ENCODE measurements around the gene RSPO4. TPM values are rescaled to one million over a fixed set of nuclear protein-coding genes. Genes with fewer than 3 reads are reported as not detected.

The RSPO4 gene
- total RNA-seq, 2 donors from 2014 or later: 3.8 to 7.6 TPM

DNA sequence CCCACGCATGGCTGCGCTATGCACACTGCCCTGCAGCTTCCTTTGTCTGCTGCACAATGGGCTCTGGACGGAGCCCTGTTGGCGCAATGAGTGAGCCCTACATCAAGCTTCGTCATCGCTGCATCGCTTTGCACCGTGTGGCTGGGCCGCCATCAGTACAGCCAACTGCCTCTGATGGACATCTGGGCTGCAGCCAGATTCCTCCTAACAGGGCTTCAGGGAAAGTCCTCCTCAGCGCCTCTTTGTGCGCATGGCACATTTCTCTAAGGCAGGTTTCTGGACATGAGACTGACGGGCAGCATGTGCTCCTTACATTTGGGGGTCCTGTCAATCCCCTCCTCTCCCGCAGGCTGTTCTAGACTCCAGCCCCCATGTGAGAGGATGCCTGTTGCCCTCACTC lies 56.3 kb downstream of the RSPO4 start:
- TF ChIP-seq, protein P1, sequence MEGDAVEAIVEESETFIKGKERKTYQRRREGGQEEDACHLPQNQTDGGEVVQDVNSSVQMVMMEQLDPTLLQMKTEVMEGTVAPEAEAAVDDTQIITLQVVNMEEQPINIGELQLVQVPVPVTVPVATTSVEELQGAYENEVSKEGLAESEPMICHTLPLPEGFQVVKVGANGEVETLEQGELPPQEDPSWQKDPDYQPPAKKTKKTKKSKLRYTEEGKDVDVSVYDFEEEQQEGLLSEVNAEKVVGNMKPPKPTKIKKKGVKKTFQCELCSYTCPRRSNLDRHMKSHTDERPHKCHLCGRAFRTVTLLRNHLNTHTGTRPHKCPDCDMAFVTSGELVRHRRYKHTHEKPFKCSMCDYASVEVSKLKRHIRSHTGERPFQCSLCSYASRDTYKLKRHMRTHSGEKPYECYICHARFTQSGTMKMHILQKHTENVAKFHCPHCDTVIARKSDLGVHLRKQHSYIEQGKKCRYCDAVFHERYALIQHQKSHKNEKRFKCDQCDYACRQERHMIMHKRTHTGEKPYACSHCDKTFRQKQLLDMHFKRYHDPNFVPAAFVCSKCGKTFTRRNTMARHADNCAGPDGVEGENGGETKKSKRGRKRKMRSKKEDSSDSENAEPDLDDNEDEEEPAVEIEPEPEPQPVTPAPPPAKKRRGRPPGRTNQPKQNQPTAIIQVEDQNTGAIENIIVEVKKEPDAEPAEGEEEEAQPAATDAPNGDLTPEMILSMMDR (conservative IDR thresholded peaks at IDR 0.05): no peak
- H3K9me3 Mint-ChIP-seq: peaks cover 11% of the 10 kb centered on the region

GRCh38 chr20:944774-945410 lies 57.2 kb downstream of the RSPO4 start:
- H3K27ac ChIP-seq (ENCODE audit: low read depth, low read length): no peak overlapping the region
- Mint-ChIP-seq H3K9me3 (peaks cover 11% of the 10 kb centered on the region), H3K4me1 (peaks cover 24% of the 10 kb centered on the region), H3K4me3 (peak overlapping the region; percentile 35), H3K36me3 (ENCODE audit: low read depth) (peaks cover 4% of the 10 kb centered on the region), H3K27me3 (ENCODE audit: insufficient read depth) (peaks cover 32% of the 10 kb centered on the region), H3K27ac (peak overlapping the region; percentile 92)
- H3K27me3 ChIP-seq (ENCODE audit: control insufficient read depth, insufficient read depth, low read length, poor library complexity, severe bottlenecking): no peaks in the 10 kb centered on the region
- TF ChIP-seq, protein P1 (conservative IDR thresholded peaks at IDR 0.05): no peak
- 80 to 87% methylated on average over 9 to 13 of the region's 13 CpGs for WGBS, 2 experiments (ENCODE audit: insufficient coverage in 1 of 2, insufficient read length in 1 of 2)
- DNase-seq: peak; percentile 62
- no peak overlapping the region for H3K9ac ChIP-seq (ENCODE audit: extremely low read depth, low read length, poor library complexity, severe bottlenecking)
- no peaks in the 10 kb centered on the region for H3K9me3 ChIP-seq (ENCODE audit: control insufficient read depth, low read length)
- no peaks in the 10 kb centered on the region for H3K36me3 ChIP-seq (ENCODE audit: control insufficient read depth, insufficient read depth, low read length)
- peak overlapping the region; percentile 12 for H3K4me3 ChIP-seq (ENCODE audit: low read length)
- H3K4me1 ChIP-seq (ENCODE audit: control insufficient read depth, insufficient read depth, low read length): peaks cover 13% of the 10 kb centered on the region

More for the DNA sequence above, 56.3 kb downstream of the RSPO4 start:
- Histone ChIP-seq H3K27ac (ENCODE audit: low read depth, low read length) (no peak overlapping the region), H3K27me3 (ENCODE audit: control insufficient read depth, insufficient read depth, low read length, poor library complexity, severe bottlenecking) (no peaks in the 10 kb centered on the region), H3K4me1 (ENCODE audit: control insufficient read depth, insufficient read depth, low read length) (peaks cover 13% of the 10 kb centered on the region), H3K9me3 (ENCODE audit: control insufficient read depth, low read length) (no peaks in the 10 kb centered on the region), H3K36me3 (ENCODE audit: control insufficient read depth, insufficient read depth, low read length) (no peaks in the 10 kb centered on the region), H3K4me3 (ENCODE audit: low read length) (no peak overlapping the region), H3K9ac (ENCODE audit: extremely low read depth, low read length, poor library complexity, severe bottlenecking) (no peak overlapping the region)
- DNase-seq: peak; percentile 28
- Mint-ChIP-seq H3K27ac (no peak overlapping the region), H3K4me3 (no peak overlapping the region), H3K27me3 (ENCODE audit: insufficient read depth) (peaks cover 25% of the 10 kb centered on the region), H3K36me3 (ENCODE audit: low read depth) (peaks cover 4% of the 10 kb centered on the region), H3K4me1 (peaks cover 24% of the 10 kb centered on the region)
- WGBS, 2 experiments (ENCODE audit: insufficient coverage in 1 of 2, insufficient read length in 1 of 2): 93 to 97% methylated on average over 10 to 13 of the region's 13 CpGs

- H3K9me3 ChIP-seq (ENCODE audit: control insufficient read depth, low read length): no peaks in the 10 kb centered on the region
- Mint-ChIP-seq H3K27me3 (ENCODE audit: insufficient read depth) (peaks cover 35% of the 10 kb centered on the region), H3K4me3 (peak overlapping the region; percentile 35), H3K4me1 (peaks cover 24% of the 10 kb centered on the region), H3K27ac (peak overlapping the region; percentile 92), H3K9me3 (peaks cover 11% of the 10 kb centered on the region), H3K36me3 (ENCODE audit: low read depth) (peaks cover 4% of the 10 kb centered on the region)
- H3K27ac ChIP-seq (ENCODE audit: low read depth, low read length): no peak overlapping the region
- TF ChIP-seq, protein P1 (conservative IDR thresholded peaks at IDR 0.05): no peak
- no peaks in the 10 kb centered on the region for H3K27me3 ChIP-seq (ENCODE audit: control insufficient read depth, insufficient read depth, low read length, poor library complexity, severe bottlenecking)
- peak; percentile 49 for DNase-seq
- no peaks in the 10 kb centered on the region for H3K36me3 ChIP-seq (ENCODE audit: control insufficient read depth, insufficient read depth, low read length)
- WGBS, 2 experiments (ENCODE audit: insufficient coverage in 1 of 2, insufficient read length in 1 of 2): 83 to 89% methylated on average over 5 to 9 of the region's 9 CpGs
- H3K4me3 ChIP-seq (ENCODE audit: low read length): peak overlapping the region; percentile 12
- peaks cover 13% of the 10 kb centered on the region for H3K4me1 ChIP-seq (ENCODE audit: control insufficient read depth, insufficient read depth, low read length)
- no peak overlapping the region for H3K9ac ChIP-seq (ENCODE audit: extremely low read depth, low read length, poor library complexity, severe bottlenecking)
Measured at GRCh38 chr20:944148-944547, 58.0 kb downstream of the RSPO4 start.

Measured in endodermal cell (in vitro differentiated cells).